GM18519 (cell line): Measurements from ENCODE around the gene GRK6.

Experiments
- ATAC-seq: cut with Tn5 transposase; IDR thresholded peaks from one replicate; pipeline ENCODE4 v1.9.1; 2021; ENCODE audit warnings: mild to moderate bottlenecking, moderate library complexity; ENCODE audit not compliant: unreplicated experiment, low FRiP score

Gene GRK6

DNA sequence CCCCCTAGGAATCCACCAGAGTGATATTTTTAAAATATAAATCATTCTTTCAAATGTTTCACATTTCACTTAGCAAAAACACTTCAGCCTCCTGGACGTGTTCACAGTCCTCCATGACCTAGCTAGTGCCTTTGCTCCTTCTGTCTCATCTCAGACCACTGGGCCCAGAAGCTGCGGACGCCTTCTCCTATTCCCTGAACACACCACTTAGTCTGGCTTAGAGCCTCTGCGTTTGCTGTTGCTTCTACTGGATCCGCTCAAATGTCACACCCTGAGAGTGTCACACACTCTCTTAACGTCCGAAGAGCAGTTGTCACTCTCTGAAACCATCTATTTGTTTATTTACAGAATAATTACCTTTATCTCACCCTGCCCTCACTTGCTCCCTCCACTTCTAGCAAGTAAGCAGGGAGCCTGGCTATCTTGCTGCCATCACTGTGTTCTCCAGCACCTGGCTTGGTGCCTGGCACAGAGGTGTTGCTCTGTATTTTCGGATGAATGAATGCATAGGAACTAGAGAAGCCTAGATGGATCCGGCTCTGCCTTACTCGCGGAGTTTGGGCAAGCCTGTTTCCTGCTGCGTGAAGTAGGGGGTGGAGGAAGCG, 1.2 kb upstream of the GRK6 start:
- ATAC-seq, result no peak

- peak; percentile 79 for ATAC-seq
Measured at GRCh38 chr5:177425801-177426565, 493 bp upstream of the GRK6 start.

GRCh38 chr5:177427211-177427822, 841 bp downstream of the GRK6 start:
- no peak for ATAC-seq

DNA sequence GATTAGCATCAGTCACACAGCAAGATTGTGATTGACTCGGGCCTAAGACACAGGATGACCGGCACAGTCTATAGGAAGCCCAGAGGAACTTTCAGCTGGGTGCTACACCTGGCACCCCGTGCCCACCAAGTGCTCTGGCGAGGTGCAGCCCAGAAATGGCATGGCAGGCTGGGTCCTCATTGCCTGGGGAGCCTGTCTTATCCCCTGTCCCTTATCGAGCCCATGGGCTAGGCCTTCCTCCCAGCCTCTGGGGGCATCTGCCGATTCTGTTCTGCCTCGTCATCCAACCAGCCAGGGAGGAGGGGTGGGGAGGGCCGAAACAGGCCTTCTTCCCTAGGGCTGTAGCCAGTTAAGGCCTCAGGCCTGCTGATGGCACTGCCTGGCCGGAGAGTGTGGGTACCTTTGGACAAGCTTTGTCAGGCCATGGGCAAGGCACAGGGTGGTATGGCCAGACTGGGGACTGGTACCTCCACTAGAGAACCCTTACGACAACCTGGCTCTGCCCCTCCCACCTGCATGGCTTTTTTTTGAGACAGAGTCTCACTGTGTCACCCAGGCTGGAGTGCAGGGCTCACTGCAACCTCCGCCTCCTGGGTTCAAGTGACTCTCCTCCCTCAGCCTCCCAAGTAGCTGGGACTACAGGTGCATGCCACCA, 1.6 kb downstream of the GRK6 start:
- ATAC-seq, result no peak

DNA sequence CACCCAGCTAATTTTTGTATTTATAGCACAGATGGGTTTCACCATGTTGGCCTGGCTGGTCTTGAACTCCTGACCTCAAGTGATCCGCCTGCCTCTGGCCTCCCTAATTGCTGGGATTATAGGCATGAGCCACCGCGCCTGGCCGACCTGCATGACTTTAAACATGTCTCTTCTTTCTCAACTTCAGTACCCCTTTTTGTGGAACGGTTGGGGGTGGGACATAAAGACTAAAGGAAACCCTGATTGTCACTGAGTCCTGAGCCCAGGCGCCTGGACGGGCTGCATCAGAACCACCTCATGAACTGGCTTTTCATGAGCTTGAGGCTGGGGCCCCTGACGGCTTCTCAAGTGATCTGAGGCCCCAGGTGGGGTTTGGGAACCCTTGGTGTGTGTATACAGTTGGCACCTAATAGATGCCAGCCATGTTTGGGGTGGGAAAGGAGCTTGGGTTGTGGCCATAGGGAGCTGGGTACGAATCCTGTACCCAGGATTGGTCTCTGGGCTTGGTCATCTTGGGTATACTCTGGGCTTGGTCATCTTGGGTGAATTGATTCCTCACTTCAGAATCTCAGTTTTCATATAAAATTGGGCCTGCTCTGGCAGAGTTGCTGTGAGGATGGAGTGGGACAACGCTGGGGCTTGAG, 2.2 kb downstream of the GRK6 start:
- ATAC-seq, result no peak

GRCh38 chr5:177429248-177430040, 3.0 kb downstream of the GRK6 start:
- ATAC-seq, result no peak

GRCh38 chr5:177430140-177430951, 3.9 kb downstream of the GRK6 start:
- no peak for ATAC-seq

DNA sequence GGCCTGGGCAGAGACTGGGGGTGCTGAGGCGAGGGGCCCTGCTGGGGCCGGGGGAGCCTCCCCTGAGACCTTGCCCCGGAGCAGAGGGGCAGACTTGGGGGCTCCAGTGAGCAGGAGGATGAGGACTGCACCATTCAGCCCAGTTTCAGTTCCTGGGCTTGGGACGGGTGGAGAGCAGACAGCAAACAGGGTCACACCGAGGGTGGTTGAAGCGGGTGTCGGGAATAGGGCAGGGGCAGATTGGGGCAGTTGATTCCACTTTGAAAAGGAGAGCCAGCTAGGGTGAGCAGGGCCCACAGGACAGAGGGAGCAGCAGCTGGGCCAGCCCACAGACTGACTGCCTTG, 4.5 kb downstream of the GRK6 start:
- no peak for ATAC-seq

DNA sequence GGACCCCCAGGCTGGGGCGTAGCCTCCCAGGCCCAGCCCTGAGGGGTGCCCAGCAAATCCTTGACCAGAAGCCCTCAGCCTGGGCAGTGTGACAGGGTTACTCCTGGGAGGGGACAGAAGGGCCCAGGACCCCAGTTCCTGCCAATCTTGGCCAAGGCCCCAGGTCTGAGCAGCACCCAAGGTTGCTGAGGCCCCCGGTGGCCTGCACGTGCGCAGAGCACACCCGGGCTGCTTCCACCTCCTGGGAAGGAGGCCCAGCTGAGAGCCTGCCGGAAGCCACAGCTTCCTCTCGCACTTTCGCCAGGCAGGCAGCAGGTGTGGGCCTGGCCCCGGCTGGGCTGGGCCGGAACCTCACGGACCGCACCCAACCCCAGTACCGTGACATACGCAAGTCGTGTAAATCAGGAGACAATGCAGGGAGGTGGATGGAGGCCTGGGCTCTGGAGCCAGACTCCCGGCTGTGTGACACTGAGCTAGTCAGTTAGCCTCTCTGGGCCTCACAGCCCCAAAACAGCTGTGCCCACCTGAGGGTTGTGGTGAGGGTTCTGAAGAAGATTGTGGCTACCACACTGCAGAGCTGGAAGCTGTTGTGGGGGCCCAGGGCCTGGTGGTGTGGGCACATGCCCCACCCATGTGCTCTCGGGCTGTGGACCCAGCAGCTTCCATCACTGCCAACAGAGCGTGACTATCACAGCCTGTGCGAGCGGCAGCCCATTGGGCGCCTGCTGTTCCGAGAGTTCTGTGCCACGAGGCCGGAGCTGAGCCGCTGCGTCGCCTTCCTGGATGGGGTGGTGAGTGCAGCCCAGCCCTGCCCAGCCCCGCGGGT, 5.1 kb downstream of the GRK6 start:
- peak; percentile 25 for ATAC-seq

DNA sequence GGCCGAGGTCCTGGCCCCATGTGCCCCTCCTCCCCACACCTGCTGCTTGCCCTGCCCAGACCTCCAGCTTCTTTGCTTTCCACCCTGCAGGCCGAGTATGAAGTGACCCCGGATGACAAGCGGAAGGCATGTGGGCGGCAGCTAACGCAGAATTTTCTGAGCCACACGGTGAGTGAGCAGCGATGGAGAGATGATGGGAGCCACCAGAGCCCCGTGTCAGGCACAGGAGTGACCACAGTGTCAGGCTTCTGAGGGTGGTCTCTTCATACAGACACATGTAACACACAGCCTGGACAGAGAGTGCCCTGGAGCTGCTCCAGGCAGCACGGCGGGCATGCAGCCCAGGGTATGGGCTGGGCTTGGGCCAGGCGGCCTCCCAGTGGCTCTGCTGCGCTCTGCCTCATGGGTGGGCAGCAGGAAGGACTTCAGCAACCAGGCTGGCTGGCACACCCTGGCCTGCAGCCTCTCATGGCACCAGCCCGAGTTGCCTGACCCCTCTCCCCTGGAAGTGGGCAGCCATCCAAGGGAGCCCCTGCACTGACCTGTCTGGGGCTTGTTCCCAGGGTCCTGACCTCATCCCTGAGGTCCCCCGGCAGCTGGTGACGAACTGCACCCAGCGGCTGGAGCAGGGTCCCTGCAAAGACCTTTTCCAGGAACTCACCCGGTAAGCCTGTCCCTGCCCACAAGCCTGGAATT, 5.8 kb downstream of the GRK6 start:
- ATAC-seq, result peak; percentile 8

GRCh38 chr5:177432839-177433657, 6.6 kb downstream of the GRK6 start:
- ATAC-seq, result no peak

DNA sequence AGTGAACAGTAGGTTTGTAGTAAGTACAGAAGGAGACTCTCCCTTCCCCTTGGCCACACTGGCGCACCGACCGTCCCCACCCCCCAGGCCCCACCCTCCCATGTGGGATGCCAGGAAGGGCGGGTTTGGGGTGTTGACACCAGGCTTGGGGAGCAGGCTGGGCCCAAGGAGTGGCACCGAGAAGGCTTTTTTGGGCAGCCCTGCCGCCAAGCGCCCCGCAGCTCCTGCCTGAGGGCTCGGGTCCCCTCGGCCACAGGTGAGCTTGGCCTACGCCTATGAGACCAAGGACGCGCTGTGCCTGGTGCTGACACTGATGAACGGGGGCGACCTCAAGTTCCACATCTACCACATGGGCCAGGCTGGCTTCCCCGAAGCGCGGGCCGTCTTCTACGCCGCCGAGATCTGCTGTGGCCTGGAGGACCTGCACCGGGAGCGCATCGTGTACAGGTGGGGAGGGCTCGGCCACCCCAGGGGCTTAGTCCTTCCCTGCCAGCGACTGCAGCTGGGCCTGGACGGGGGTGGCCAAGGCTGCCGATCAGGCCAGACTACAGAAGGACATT, 7.3 kb downstream of the GRK6 start:
- ATAC-seq, result no peak

- no peak for ATAC-seq
Measured at GRCh38 chr5:177434437-177434836, 8.0 kb downstream of the GRK6 start.

GRCh38 chr5:177434942-177435738, 8.7 kb downstream of the GRK6 start:
- ATAC-seq, result no peak

GRCh38 chr5:177435847-177436536, 9.5 kb downstream of the GRK6 start:
- no peak for ATAC-seq
